GM10266 (cell line): ENCODE data around the gene RPP25L.

Source experiments
- DNase-seq: peaks from one replicate; pipeline ENCODE4 v3.0.0; 2012; ENCODE audit errors: extremely low spot score
- TF ChIP-seq, protein P1 (sequence below): IDR thresholded peaks from 2 replicates; pipeline ENCODE4 v1.5.1; 2012; ENCODE audit warnings: mild to moderate bottlenecking, low read depth; ENCODE audit not compliant: control insufficient read depth, insufficient read depth; ENCODE audit errors: missing control alignments

The RPP25L gene

DNA sequence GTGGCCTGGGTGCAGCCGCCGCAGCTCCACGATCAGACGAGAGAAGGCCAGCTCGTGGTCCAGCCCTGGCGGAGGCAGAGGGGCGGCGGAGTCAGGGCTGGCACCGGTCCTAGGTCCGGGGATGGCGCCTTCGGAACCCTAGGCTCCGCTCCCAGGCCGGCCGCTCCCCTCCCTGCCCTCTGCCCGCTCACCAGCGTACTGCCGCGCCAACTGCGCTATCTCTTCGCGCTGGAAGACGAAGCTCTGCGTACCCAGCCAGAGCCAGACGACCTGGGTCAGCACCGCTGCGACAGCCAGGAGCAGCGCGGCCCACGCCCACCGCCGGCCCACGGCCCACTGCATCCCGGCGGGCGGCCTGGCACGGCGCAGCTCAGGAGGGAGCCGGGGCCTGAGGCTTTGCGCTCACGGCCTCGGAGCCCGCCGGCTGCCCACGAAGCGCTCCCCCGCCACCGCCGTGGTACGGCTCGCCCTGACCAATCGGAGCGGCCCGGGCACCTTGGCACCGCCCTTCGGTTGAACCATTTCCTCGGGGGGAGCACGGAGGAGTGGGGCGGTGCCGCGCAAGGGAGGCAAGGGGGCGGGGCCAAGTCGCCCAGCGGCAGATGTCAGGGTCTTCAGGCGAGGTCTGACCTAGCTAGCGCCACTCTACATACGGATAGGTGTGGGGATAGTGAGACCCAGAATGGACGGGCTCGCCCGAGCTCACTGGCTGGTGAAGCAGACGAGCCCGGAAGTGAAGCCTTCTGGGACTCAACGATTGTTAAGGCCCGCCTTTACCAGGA is 25.6 kb upstream of the RPP25L start, which contains the start of gene SIGMAR1:
Gene SIGMAR1 (minus strand): TSS at position 432 of the 782 bp plus-strand sequence. CDS start 90 bp downstream, at position 342.
- DNase-seq, result peak; percentile 94
- TF ChIP-seq, protein P1, sequence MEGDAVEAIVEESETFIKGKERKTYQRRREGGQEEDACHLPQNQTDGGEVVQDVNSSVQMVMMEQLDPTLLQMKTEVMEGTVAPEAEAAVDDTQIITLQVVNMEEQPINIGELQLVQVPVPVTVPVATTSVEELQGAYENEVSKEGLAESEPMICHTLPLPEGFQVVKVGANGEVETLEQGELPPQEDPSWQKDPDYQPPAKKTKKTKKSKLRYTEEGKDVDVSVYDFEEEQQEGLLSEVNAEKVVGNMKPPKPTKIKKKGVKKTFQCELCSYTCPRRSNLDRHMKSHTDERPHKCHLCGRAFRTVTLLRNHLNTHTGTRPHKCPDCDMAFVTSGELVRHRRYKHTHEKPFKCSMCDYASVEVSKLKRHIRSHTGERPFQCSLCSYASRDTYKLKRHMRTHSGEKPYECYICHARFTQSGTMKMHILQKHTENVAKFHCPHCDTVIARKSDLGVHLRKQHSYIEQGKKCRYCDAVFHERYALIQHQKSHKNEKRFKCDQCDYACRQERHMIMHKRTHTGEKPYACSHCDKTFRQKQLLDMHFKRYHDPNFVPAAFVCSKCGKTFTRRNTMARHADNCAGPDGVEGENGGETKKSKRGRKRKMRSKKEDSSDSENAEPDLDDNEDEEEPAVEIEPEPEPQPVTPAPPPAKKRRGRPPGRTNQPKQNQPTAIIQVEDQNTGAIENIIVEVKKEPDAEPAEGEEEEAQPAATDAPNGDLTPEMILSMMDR, result no peak

DNA sequence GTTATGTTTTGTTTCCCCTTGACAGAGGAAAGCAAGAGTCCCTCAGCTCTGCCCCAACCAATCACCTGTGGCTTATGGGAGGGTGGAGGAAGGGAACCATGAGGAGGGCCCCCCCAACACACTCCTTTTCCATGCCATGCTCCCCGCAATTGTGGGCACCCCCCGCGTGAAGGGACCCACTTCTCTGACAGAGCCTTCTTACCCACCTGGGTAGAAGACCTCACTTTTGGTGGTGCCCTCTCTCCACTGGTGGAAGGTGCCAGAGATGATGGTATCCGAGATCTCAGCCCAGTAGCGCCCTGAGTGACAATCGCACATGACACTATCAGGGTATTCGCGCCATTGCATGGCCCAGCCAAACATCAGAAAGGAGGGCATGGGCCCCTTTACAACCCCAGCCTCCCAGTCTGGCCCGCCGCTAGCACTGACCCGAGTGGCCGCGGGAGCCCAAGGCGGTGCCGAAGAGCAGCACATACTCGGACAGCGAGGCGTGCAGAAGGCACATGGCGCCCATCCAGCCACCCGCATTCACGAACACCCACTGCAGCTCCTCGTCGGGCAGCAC is 25.0 kb upstream of the RPP25L start:
- no peak for DNase-seq
- TF ChIP-seq, protein P1, result no peak

DNA sequence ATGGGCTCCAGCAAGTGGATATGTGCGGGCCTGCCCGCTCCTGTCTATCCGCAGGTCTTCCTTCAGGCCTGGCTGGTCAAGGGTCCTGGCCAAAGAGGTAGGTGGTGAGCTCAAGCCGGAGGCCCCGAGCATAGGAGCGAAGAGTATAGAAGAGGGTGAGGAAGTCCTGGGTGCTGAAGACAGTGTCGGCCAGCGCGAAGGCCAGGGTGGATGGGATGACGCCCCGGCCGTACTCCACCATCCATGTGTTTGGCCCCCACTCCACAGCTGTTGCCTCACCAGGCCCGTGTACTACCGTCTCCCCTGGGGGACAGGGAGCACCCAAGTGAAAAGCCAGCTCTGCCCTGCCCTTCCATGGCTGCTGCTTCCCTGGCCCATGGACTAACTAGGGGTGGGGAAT is 23.7 kb upstream of the RPP25L start:
- TF ChIP-seq, protein P1, result no peak
- DNase-seq, result no peak

DNA sequence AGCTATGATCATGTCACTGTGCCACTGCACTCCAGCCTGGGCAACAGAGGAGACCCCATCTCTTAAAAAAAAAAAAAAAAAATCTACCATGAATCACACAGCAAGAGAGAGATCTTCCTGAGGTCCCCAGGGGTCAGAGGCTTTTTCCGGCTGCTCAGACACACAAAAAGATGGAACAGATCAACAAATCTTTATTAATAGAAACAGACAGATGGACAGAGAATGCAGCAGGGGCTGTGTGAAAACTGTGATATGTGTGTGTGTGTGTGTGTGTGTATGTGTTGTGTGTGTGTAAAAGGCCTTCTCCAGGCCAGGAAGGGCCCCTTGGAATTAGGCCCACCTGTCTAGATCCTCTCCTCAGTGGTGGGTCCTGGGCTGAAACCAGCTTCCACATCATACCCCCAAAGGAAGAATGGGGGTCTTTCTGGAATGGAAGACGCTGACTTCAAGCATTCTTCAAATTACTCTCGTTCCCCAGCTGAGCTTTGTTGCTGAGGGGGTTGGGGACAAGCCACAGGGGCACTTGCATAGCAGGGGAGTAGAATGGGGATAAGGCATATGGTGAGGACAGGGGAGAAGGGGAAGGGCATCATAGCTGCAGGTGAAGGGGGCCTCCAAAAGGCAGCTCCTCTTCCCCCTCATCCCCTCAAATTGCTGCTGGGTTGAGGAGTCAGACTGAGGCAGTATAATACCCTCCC is 22.8 kb upstream of the RPP25L start:
- DNase-seq, result no peak
- TF ChIP-seq, protein P1, result no peak

DNA sequence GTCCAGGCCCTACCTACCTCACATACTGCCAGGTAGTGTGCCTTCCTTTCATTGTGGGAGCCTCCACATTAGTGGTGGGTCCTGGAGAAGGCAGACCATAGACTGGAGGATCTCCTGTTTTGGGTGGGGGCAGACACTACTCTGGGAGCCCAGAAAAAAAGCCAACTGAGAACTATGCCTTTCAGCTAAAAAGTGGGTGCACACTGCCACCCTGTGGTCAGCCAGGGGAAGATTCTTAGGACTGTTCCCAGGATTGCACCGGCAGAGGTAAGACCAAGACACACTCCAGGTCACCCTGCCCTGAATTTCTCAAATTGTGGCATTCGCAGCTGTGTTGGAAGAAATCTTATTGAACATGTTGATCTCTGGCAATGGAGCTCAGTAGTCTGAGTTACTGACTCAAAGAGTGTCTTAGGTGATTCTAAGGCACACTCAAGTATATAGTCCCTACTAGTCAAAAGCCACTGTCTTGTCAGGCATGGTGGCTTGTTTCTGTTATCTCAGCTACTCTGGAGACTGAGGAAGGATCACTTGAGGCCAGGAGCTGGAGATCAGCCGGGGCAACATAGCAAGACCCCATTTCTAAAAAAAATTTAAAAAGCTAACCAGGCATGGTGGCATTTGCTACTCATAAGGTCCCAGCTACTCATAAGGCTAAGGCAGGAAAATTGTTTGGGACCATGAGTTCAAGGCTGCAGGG is 22.1 kb upstream of the RPP25L start:
- TF ChIP-seq, protein P1, result peak; percentile 93
- peak; percentile 85 for DNase-seq

DNA sequence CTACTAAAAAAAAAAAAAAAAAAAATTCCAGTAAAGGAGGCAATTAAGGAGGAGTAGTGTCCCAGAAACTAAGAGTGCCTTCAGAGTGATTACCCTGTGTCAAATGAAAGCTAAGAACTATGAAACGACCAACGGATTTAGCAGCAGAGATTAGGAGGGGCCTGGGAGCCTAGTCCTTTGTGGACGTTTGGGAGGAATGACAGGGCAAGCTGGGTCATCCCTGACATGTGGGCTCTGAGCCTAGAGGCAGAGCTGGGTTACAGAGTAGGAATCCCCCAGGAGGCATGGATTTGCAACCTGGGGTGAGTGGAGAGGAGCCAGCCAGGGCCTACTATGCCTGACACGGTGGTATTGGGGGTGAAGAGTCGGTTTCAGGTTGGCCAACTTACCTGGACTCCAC is 21.3 kb upstream of the RPP25L start:
- TF ChIP-seq, protein P1, result no peak

More for the DNA sequence above, 21.3 kb upstream of the RPP25L start:
- DNase-seq, result no peak
